ENCODE results near the gene ZHX3.

DNA sequence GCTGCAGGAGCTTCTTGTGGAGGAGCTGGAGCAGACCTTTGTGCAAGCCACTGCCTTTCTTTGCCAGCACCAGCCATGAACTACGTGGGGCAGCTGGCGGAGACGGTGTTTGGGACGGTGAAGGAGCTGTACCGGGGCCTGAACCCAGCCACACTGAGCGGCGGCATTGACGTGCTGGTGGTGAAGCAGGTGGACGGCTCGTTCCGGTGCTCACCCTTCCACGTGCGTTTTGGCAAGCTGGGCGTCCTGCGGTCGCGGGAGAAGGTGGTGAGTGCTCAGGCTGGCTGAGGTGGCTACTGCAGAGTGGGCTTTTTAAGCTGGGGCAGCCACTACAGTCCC, 28.2 kb upstream of the ZHX3 start:
- TF ChIP-seq, protein P1, sequence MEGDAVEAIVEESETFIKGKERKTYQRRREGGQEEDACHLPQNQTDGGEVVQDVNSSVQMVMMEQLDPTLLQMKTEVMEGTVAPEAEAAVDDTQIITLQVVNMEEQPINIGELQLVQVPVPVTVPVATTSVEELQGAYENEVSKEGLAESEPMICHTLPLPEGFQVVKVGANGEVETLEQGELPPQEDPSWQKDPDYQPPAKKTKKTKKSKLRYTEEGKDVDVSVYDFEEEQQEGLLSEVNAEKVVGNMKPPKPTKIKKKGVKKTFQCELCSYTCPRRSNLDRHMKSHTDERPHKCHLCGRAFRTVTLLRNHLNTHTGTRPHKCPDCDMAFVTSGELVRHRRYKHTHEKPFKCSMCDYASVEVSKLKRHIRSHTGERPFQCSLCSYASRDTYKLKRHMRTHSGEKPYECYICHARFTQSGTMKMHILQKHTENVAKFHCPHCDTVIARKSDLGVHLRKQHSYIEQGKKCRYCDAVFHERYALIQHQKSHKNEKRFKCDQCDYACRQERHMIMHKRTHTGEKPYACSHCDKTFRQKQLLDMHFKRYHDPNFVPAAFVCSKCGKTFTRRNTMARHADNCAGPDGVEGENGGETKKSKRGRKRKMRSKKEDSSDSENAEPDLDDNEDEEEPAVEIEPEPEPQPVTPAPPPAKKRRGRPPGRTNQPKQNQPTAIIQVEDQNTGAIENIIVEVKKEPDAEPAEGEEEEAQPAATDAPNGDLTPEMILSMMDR (IDR thresholded peaks at IDR 0.05): no peak
- TF ChIP-seq, protein P2, sequence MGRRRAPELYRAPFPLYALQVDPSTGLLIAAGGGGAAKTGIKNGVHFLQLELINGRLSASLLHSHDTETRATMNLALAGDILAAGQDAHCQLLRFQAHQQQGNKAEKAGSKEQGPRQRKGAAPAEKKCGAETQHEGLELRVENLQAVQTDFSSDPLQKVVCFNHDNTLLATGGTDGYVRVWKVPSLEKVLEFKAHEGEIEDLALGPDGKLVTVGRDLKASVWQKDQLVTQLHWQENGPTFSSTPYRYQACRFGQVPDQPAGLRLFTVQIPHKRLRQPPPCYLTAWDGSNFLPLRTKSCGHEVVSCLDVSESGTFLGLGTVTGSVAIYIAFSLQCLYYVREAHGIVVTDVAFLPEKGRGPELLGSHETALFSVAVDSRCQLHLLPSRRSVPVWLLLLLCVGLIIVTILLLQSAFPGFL (CRISPR knock-in tag; IDR thresholded peaks at IDR 0.05; ENCODE audit: borderline replicate concordance): no peak
- no peak for TF ChIP-seq TP53 (CRISPR knock-in tag; IDR thresholded peaks at IDR 0.05)
- TF ChIP-seq CBFB (CRISPR knock-in tag; IDR thresholded peaks at IDR 0.05; ENCODE audit: low read depth): no peak
- TF ChIP-seq IRF2 (CRISPR knock-in tag; IDR thresholded peaks at IDR 0.05; ENCODE audit: borderline replicate concordance, low read depth): no peak
- TF ChIP-seq, protein P3, sequence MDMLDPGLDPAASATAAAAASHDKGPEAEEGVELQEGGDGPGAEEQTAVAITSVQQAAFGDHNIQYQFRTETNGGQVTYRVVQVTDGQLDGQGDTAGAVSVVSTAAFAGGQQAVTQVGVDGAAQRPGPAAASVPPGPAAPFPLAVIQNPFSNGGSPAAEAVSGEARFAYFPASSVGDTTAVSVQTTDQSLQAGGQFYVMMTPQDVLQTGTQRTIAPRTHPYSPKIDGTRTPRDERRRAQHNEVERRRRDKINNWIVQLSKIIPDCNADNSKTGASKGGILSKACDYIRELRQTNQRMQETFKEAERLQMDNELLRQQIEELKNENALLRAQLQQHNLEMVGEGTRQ (CRISPR knock-in tag; IDR thresholded peaks at IDR 0.05): no peak
- no peak for TF ChIP-seq JUN (CRISPR knock-in tag; IDR thresholded peaks at IDR 0.05)
- TF ChIP-seq FOXK1 (CRISPR knock-in tag; IDR thresholded peaks at IDR 0.05): no peak
- TF ChIP-seq, protein P4, sequence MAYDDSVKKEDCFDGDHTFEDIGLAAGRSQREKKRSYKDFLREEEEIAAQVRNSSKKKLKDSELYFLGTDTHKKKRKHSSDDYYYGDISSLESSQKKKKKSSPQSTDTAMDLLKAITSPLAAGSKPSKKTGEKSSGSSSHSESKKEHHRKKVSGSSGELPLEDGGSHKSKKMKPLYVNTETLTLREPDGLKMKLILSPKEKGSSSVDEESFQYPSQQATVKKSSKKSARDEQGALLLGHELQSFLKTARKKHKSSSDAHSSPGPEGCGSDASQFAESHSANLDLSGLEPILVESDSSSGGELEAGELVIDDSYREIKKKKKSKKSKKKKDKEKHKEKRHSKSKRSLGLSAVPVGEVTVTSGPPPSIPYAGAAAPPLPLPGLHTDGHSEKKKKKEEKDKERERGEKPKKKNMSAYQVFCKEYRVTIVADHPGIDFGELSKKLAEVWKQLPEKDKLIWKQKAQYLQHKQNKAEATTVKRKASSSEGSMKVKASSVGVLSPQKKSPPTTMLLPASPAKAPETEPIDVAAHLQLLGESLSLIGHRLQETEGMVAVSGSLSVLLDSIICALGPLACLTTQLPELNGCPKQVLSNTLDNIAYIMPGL (CRISPR knock-in tag; IDR thresholded peaks at IDR 0.05): no peak
- TF ChIP-seq, protein P5, sequence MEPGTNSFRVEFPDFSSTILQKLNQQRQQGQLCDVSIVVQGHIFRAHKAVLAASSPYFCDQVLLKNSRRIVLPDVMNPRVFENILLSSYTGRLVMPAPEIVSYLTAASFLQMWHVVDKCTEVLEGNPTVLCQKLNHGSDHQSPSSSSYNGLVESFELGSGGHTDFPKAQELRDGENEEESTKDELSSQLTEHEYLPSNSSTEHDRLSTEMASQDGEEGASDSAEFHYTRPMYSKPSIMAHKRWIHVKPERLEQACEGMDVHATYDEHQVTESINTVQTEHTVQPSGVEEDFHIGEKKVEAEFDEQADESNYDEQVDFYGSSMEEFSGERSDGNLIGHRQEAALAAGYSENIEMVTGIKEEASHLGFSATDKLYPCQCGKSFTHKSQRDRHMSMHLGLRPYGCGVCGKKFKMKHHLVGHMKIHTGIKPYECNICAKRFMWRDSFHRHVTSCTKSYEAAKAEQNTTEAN (CRISPR knock-in tag; IDR thresholded peaks at IDR 0.05): no peak
- TF ChIP-seq SP1 (CRISPR knock-in tag; conservative IDR thresholded peaks at IDR 0.05): no peak
- TF ChIP-seq, protein P6, sequence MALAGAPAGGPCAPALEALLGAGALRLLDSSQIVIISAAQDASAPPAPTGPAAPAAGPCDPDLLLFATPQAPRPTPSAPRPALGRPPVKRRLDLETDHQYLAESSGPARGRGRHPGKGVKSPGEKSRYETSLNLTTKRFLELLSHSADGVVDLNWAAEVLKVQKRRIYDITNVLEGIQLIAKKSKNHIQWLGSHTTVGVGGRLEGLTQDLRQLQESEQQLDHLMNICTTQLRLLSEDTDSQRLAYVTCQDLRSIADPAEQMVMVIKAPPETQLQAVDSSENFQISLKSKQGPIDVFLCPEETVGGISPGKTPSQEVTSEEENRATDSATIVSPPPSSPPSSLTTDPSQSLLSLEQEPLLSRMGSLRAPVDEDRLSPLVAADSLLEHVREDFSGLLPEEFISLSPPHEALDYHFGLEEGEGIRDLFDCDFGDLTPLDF (CRISPR knock-in tag; IDR thresholded peaks at IDR 0.05): no peak
- TF ChIP-seq, protein P7, sequence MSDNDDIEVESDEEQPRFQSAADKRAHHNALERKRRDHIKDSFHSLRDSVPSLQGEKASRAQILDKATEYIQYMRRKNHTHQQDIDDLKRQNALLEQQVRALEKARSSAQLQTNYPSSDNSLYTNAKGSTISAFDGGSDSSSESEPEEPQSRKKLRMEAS (CRISPR knock-in tag; IDR thresholded peaks at IDR 0.05): no peak

All from WTC11 (cell line).